Measurements from ENCODE around the gene NEUROD1.

- TF ChIP-seq CTCF (IDR thresholded peaks at IDR 0.05; ENCODE audit: low read length) (no peak), EZH2 (optimal IDR thresholded peaks at IDR 0.05; ENCODE audit: low read depth, low read length) (no peak), EZH2phosphoT487 (IDR thresholded peaks at IDR 0.05; ENCODE audit: low read length) (no peak)
These were observed 5.9 kb downstream of the NEUROD1 start for GRCh38 chr2:181674461-181674860.

Measured in MM.1S (cell line).